HepG2 (cell line): Measurements from ENCODE around the gene AEN.

Source experiments
- EHMT2 ChIP-seq: fragments of 200-600 bp; sonication (generic); IDR thresholded peaks from 2 replicates; pipeline ENCODE4 v1.7.0; 2017; ENCODE audit warnings: antibody characterized with exemption, low read depth, low read length, borderline replicate concordance
- HDAC6 ChIP-seq: fragments of 200-600 bp; sonication (generic); IDR thresholded peaks from 2 replicates; pipeline ENCODE4 v1.7.0; 2017; ENCODE audit warnings: mild to moderate bottlenecking, antibody characterized with exemption, low read length, low read depth
- NCOR1 ChIP-seq: fragments of 200-600 bp; sonication (generic); IDR thresholded peaks from 2 replicates; pipeline ENCODE4 v1.7.0; 2017; ENCODE audit warnings: antibody characterized with exemption, low read length, borderline replicate concordance
- PBX3 ChIP-seq: sonication (generic); formaldehyde crosslinking; IDR thresholded peaks from 2 replicates; pipeline ENCODE4 v1.8.1; 2023; ENCODE audit warnings: missing genetic modification reagents, inconsistent platforms, borderline replicate concordance
- POLR2A ChIP-seq, 2 experiments: IDR thresholded peaks; 2 replicates each; pipeline ENCODE4 v1.6.1; 2011; ENCODE audit warnings: low read depth in 2 of 2, low read length in 2 of 2, mild to moderate bottlenecking in 1 of 2, moderate library complexity in 1 of 2; ENCODE audit not compliant: insufficient read depth in 1 of 2
- REST ChIP-seq, 2 experiments: IDR thresholded peaks; 2 replicates each; pipeline ENCODE4 v1.6.1; 2011 to 2012; ENCODE audit warnings: low read length in 2 of 2, borderline replicate concordance in 1 of 2, low read depth in 1 of 2, mild to moderate bottlenecking in 1 of 2, moderate library complexity in 1 of 2
- SNRNP70 ChIP-seq: fragments of 200-400 bp; formaldehyde crosslinking; IDR thresholded peaks from 2 replicates; pipeline ENCODE4 v1.6.1; 2017; ENCODE audit warnings: mild to moderate bottlenecking, low read depth, low read length, moderate library complexity
- TARDBP ChIP-seq: sonication (generic); formaldehyde crosslinking; IDR thresholded peaks from 2 replicates; pipeline ENCODE4 v1.8.0; 2022; ENCODE audit warnings: mild to moderate bottlenecking, missing genetic modification reagents
- ZFP41 ChIP-seq: sonication (generic); formaldehyde crosslinking; IDR thresholded peaks from 2 replicates; pipeline ENCODE4 v1.4.0; 2020; ENCODE audit warnings: mild to moderate bottlenecking, missing genetic modification reagents, borderline replicate concordance
- ZFP82 ChIP-seq: sonication (generic); formaldehyde crosslinking; IDR thresholded peaks from 2 replicates; pipeline ENCODE4 v1.5.1; 2020; ENCODE audit warnings: mild to moderate bottlenecking, missing genetic modification reagents, borderline replicate concordance
- ZNF280B ChIP-seq: sonication (generic); formaldehyde crosslinking; IDR thresholded peaks from 2 replicates; pipeline ENCODE4 v1.5.0; 2020; ENCODE audit warnings: missing genetic modification reagents, mild to moderate bottlenecking, borderline replicate concordance
- ZNF674 ChIP-seq: sonication (generic); formaldehyde crosslinking; IDR thresholded peaks from 2 replicates; pipeline ENCODE4 v1.5.0; 2020; ENCODE audit warnings: low read depth, mild to moderate bottlenecking, missing genetic modification reagents
- ZNF790 ChIP-seq: sonication (generic); formaldehyde crosslinking; IDR thresholded peaks from 2 replicates; pipeline ENCODE4 v1.8.0; 2022; ENCODE audit warnings: missing genetic modification reagents, mild to moderate bottlenecking, borderline replicate concordance

GRCh38 chr15:88623632-88624031 is 2.5 kb downstream of the AEN start:
- TF ChIP-seq PBX3 (CRISPR knock-in tag): no peak
- no peak for TF ChIP-seq ZNF790
- TF ChIP-seq HDAC6: no peak
- no peak for TF ChIP-seq TARDBP (CRISPR knock-in tag)
- no peak for TF ChIP-seq EHMT2
- no peak for TF ChIP-seq SNRNP70
- TF ChIP-seq NCOR1: no peak
- TF ChIP-seq ZNF674 (CRISPR knock-in tag): no peak
- TF ChIP-seq REST (IDR thresholded peaks at IDR 0.05; ENCODE audit: borderline replicate concordance in 1 of 2, low read depth in 1 of 2, low read length in 2 of 2): no peak
- 0 out of 4 replicates have a peak, but pooled peaks of 1 of the 2 experiments have one; percentile 13 for TF ChIP-seq POLR2A (IDR thresholded peaks at IDR 0.05; ENCODE audit: insufficient read depth in 1 of 2, low read depth in 2 of 2, low read length in 2 of 2)
- TF ChIP-seq ZNF280B: no peak
- no peak for TF ChIP-seq ZFP82 (CRISPR knock-in tag)
- TF ChIP-seq ZFP41 (CRISPR knock-in tag): no peak
